CD14-positive monocyte (primary cell): Measurements from ENCODE around the gene GMCL2. TPM values are rescaled to one million over a fixed set of nuclear protein-coding genes. Genes with fewer than 3 reads are reported as not detected.

Experiments used
- DNase-seq, 3 donors: peaks; one replicate each; pipeline ENCODE4 v3.0.0-alpha.2; 2011 to 2022
- H2AFZ ChIP-seq: 2 replicates; pipeline ENCODE4 v1.6.0; 2012; ENCODE audit warnings: mild to moderate bottlenecking, low read depth, low read length, inconsistent platforms; ENCODE audit not compliant: insufficient read depth, poor library complexity, severe bottlenecking
- H3K27ac ChIP-seq, 2 donors: 1 replicate in 1 of 2; 2 replicates in 1 of 2; pipeline ENCODE4 v1.5.1; 2012 to 2013; ENCODE audit warnings: low read length in 2 of 2, control low read depth in 1 of 2, inconsistent platforms in 1 of 2, low read depth in 1 of 2, mild to moderate bottlenecking in 1 of 2
- H3K27me3 ChIP-seq, 2 donors: one replicate each; pipeline versions ENCODE4 v1.6.0 to v1.6.1; 2011 to 2013; ENCODE audit warnings: low read length in 2 of 2; ENCODE audit not compliant: control insufficient read depth in 2 of 2, insufficient read depth in 2 of 2
- H3K36me3 ChIP-seq, 2 donors: replicated peaks in 1 of 2; 1 replicate in 1 of 2; 2 replicates in 1 of 2; pipeline versions ENCODE4 v1.5.1 to v1.6.1; 2012 to 2013; ENCODE audit warnings: low read length in 2 of 2, control low read depth in 1 of 2, inconsistent platforms in 1 of 2, mild to moderate bottlenecking in 1 of 2; ENCODE audit not compliant: insufficient read depth in 2 of 2, control insufficient read depth in 1 of 2
- H3K4me1 ChIP-seq, 2 donors: 1 replicate in 1 of 2; 2 replicates in 1 of 2; pipeline versions ENCODE4 v1.5.1 to v1.6.1; 2012 to 2013; ENCODE audit warnings: low read length in 2 of 2, control low read depth in 1 of 2, inconsistent platforms in 1 of 2, mild to moderate bottlenecking in 1 of 2, moderate library complexity in 1 of 2; ENCODE audit not compliant: insufficient read depth in 2 of 2, control insufficient read depth in 1 of 2
- H3K4me2 ChIP-seq: replicated peaks from 2 replicates; pipeline ENCODE3; 2012; ENCODE audit warnings: low read length, moderate library complexity, mild to moderate bottlenecking; ENCODE audit not compliant: poor library complexity, severe bottlenecking; ENCODE audit errors: extremely low read depth
- H3K4me3 ChIP-seq, 3 experiments: fragments of 200-600 bp in 1 of 3; sonication (generic) in 1 of 3; replicated peaks in 1 of 3; 1 replicate in 2 of 3; 2 replicates in 1 of 3; pipeline ENCODE4 v1.5.1; 2011 to 2013; ENCODE audit warnings: low read length in 3 of 3, mild to moderate bottlenecking in 3 of 3, control low read depth in 2 of 3, low read depth in 2 of 3, inconsistent platforms in 1 of 3, moderate library complexity in 1 of 3
- H3K79me2 ChIP-seq: 2 replicates; pipeline ENCODE4 v1.6.0; 2012; ENCODE audit warnings: mild to moderate bottlenecking, control low read depth, inconsistent platforms, low read length, moderate library complexity; ENCODE audit not compliant: insufficient read depth
- H3K9ac ChIP-seq: 2 replicates; pipeline ENCODE4 v1.6.0; 2017; ENCODE audit warnings: low read length, mild to moderate bottlenecking; ENCODE audit not compliant: insufficient read depth, poor library complexity, severe bottlenecking
- H3K9me3 ChIP-seq, 2 donors: replicated peaks in 1 of 2; 1 replicate in 1 of 2; 2 replicates in 1 of 2; pipeline versions ENCODE4 v1.5.1 to v1.6.1; 2012 to 2013; ENCODE audit warnings: low read length in 2 of 2, control low read depth in 1 of 2; ENCODE audit not compliant: control insufficient read depth in 1 of 2, insufficient read depth in 1 of 2
- H4K20me1 ChIP-seq: 2 replicates; pipeline ENCODE4 v1.6.0; 2012; ENCODE audit warnings: mild to moderate bottlenecking, low read length, control low read depth, moderate library complexity; ENCODE audit not compliant: insufficient read depth
- H3K27ac Mint-ChIP-seq, 7 donors: one replicate each; pipeline ENCODE4 v1.8.0; 2020; ENCODE audit warnings: mild to moderate bottlenecking in 7 of 7, mixed read lengths in 7 of 7, moderate library complexity in 6 of 7, inconsistent platforms in 2 of 7
- H3K27me3 Mint-ChIP-seq, 3 donors: one replicate each; pipeline ENCODE4 v1.8.0; 2021 to 2022; ENCODE audit warnings: low read depth in 3 of 3, mild to moderate bottlenecking in 3 of 3, mixed read lengths in 3 of 3, moderate library complexity in 3 of 3, inconsistent platforms in 1 of 3
- H3K36me3 Mint-ChIP-seq, 2 donors: one replicate each; pipeline ENCODE4 v1.8.0; 2020; ENCODE audit warnings: mixed read lengths in 2 of 2, inconsistent platforms in 1 of 2, mild to moderate bottlenecking in 1 of 2
- H3K4me1 Mint-ChIP-seq: one replicate; pipeline ENCODE4 v1.8.0; 2020; ENCODE audit warnings: mild to moderate bottlenecking, mixed read lengths
- H3K4me3 Mint-ChIP-seq, 2 donors: one replicate each; pipeline ENCODE4 v1.8.0; 2020; ENCODE audit warnings: mild to moderate bottlenecking in 2 of 2, mixed read lengths in 2 of 2, moderate library complexity in 1 of 2
- H3K9me3 Mint-ChIP-seq, 7 donors: one replicate each; pipeline ENCODE4 v1.8.0; 2020 to 2022; ENCODE audit warnings: mixed read lengths in 7 of 7, mild to moderate bottlenecking in 6 of 7, moderate library complexity in 6 of 7, inconsistent platforms in 2 of 7
- CTCF ChIP-seq: fragments of 200-600 bp; IDR thresholded peaks from one replicate; pipeline ENCODE4 v1.8.0; 2022; ENCODE audit warnings: antibody characterized with exemption, mild to moderate bottlenecking
- WGBS: methylation state at CpG from one replicate; pipeline ENCODE4 v1.1.5; 2013; ENCODE audit warnings: missing lambda C conversion rate; ENCODE audit not compliant: insufficient coverage; 5-methylcytosine and 5-hydroxymethylcytosine counted together
- intact Hi-C, 2 donors: fragments of 100-400 bp; cut with micrococcal nuclease; formaldehyde crosslinking; loops; one replicate each; pipeline versions ENCODE4 v1.15.0 to v1.15.1; 2023
- polyA plus RNA-seq, 3 donors: library from polyadenylated mRNA; depleted of rRNA in 1 of 3; unstranded in 2 of 3; stranded (reverse) in 1 of 3; fragments of 300-500 nt in 2 of 3; fragments of >200 nt in 1 of 3; fragmentation: Illumina TruSeq in 2 of 3; gene quantifications; 1 replicate in 2 of 3; 2 replicates in 1 of 3; pipeline ENCODE4 v1.2.3, GENCODE V29; 2012 to 2021

Gene GMCL2
- polyA plus RNA-seq, 3 donors, result not detected

DNA sequence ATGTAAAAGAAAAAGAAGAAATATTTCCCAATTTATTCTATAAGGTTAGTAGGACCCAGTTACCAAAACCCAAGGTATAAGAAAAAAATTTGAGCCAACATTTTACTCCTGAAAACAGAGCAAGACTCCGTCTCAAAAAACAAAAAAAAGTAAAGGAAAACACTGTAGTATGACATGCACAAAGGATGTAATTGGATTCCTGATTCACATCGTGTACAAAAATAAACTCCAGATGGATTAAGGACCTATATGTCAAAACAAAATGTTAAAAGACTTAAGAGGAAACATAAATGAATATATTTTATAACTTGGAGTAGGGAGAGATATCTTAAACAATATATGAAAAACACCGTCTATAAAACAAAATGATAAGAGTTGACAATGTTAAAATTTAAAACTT is 31.7 kb upstream of the GMCL2 start:
- intact Hi-C loops, result no loop called here
- Mint-ChIP-seq H3K36me3 (peaks cover 62 to 90% of the 10 kb centered on the region in 2 donors), H3K27ac (no peak overlapping the region), H3K27me3 (peaks cover 0 to 3% (median 1%) of the 10 kb centered on the region in 3 donors), H3K4me1 (peaks cover 46% of the 10 kb centered on the region), H3K9me3 (peaks cover 0 to 8% (median 0%) of the 10 kb centered on the region in 7 donors), H3K4me3 (no peak overlapping the region)
- Histone ChIP-seq H3K79me2 (peaks cover 19% of the 10 kb centered on the region), H3K4me2 (no peak overlapping the region), H3K27me3 (no peaks in the 10 kb centered on the region), H3K36me3 (peaks cover 55 to 95% of the 10 kb centered on the region in 2 donors), H2AFZ (no peak overlapping the region), H3K4me3 (no peak overlapping the region), H3K9ac (no peak overlapping the region), H3K4me1 (peaks cover 28 to 41% of the 10 kb centered on the region in 2 donors), H4K20me1 (peaks cover 81% of the 10 kb centered on the region), H3K27ac (no peak overlapping the region), H3K9me3 (no peaks in the 10 kb centered on the region)
- no peak for DNase-seq
- no CpG with 5 or more reads among the region's 3 CpGs for WGBS
- TF ChIP-seq CTCF, result no peak

GRCh38 chr5:178218237-178218776 is 31.1 kb upstream of the GMCL2 start:
- peaks cover 19% of the 10 kb centered on the region for H3K79me2 ChIP-seq
- peaks cover 56 to 95% of the 10 kb centered on the region in 2 donors for H3K36me3 ChIP-seq
- peaks cover 81% of the 10 kb centered on the region for H4K20me1 ChIP-seq
- no peaks in the 10 kb centered on the region for H3K27me3 ChIP-seq
- H3K27ac ChIP-seq, result no peak overlapping the region
- Mint-ChIP-seq H3K36me3 (peaks cover 62 to 91% of the 10 kb centered on the region in 2 donors), H3K27ac (peak overlapping the region in 3 of 7 donors; percentile 41 to 65 (median 41)), H3K4me3 (no peak overlapping the region), H3K9me3 (peaks cover 0 to 5% (median 0%) of the 10 kb centered on the region in 7 donors), H3K27me3 (peaks cover 0 to 3% (median 1%) of the 10 kb centered on the region in 3 donors), H3K4me1 (peaks cover 46% of the 10 kb centered on the region)
- no peaks in the 10 kb centered on the region for H3K9me3 ChIP-seq
- H2AFZ ChIP-seq, result no peak overlapping the region
- H3K4me1 ChIP-seq, result peaks cover 28 to 41% of the 10 kb centered on the region in 2 donors
- intact Hi-C loops, result no loop called here
- no peak for DNase-seq
- no CpG with 5 or more reads among the region's 5 CpGs for WGBS
- no peak for TF ChIP-seq CTCF
- no peak overlapping the region for H3K4me2 ChIP-seq
- H3K9ac ChIP-seq, result no peak overlapping the region
- no peak overlapping the region for H3K4me3 ChIP-seq
